T-cell (primary cell): Measurements from ENCODE around the gene PCDH9. TPM values are rescaled to one million over a fixed set of nuclear protein-coding genes. Genes with fewer than 3 reads are reported as not detected.

Experiments used
- ATAC-seq, 4 experiments: fragments of 200-7000 bp in 3 of 4; fragments of 150-1000 bp in 1 of 4; cut with Tn5 transposase; replicated peaks in 1 of 4; 1 replicate in 3 of 4; 2 replicates in 1 of 4; pipeline ENCODE4 v1.10.0; 2021; ENCODE audit warnings: moderate library complexity in 3 of 4, mild to moderate bottlenecking in 2 of 4, moderate number of reproducible peaks in 1 of 4
- CTCF ChIA-PET, 2 donors: fragments of 300-600 bp; sonication (Branson Sonifier 250); formaldehyde crosslinking; loops; one replicate each; lab custom pipeline; 2022; ENCODE audit warnings: antibody characterized with exemption in 2 of 2; lab: Charles Lee
- POLR2A ChIA-PET, 2 donors: fragments of 300-600 bp; sonication (Branson Sonifier 250); formaldehyde crosslinking; loops; one replicate each; lab custom pipeline; 2022; ENCODE audit warnings: antibody characterized with exemption in 2 of 2; lab: Charles Lee
- DNase-seq, 35 experiments: peaks; one replicate each; pipeline versions ENCODE4 v3.0.0 to v3.0.0-alpha.2; 2013 to 2023
- H3K27ac ChIP-seq: one replicate; pipeline ENCODE4 v1.5.1; 2013; ENCODE audit warnings: low read length
- H3K27me3 ChIP-seq, 2 experiments: replicated peaks in 1 of 2; 1 replicate in 1 of 2; 2 replicates in 1 of 2; pipeline versions ENCODE4 v1.6.1 to v1.7.0; 2013; ENCODE audit warnings: low read length in 1 of 2, mixed read lengths in 1 of 2; ENCODE audit not compliant: control insufficient read depth in 2 of 2, insufficient read depth in 2 of 2; ENCODE audit errors: extremely low read depth in 1 of 2
- H3K36me3 ChIP-seq, 2 donors: 1 replicate in 1 of 2; 2 replicates in 1 of 2; pipeline versions ENCODE4 v1.6.1 to v1.7.0; 2013; ENCODE audit warnings: low read length in 1 of 2; ENCODE audit not compliant: control insufficient read depth in 2 of 2, insufficient read depth in 1 of 2; ENCODE audit errors: extremely low read depth in 1 of 2
- H3K4me1 ChIP-seq, 2 experiments: 1 replicate in 1 of 2; 2 replicates in 1 of 2; pipeline versions ENCODE4 v1.6.1 to v1.7.0; 2013; ENCODE audit warnings: low read length in 2 of 2, mixed read lengths in 1 of 2; ENCODE audit not compliant: insufficient read depth in 2 of 2, control insufficient read depth in 1 of 2; ENCODE audit errors: extremely low read depth in 1 of 2
- H3K4me3 ChIP-seq, 2 donors: 1 replicate in 1 of 2; 2 replicates in 1 of 2; pipeline versions ENCODE4 v1.5.1 to v1.7.0; 2013; ENCODE audit warnings: mild to moderate bottlenecking in 2 of 2, low read length in 1 of 2, moderate library complexity in 1 of 2; ENCODE audit not compliant: control insufficient read depth in 1 of 2; ENCODE audit errors: extremely low read depth in 1 of 2
- H3K9me3 ChIP-seq: 2 replicates; pipeline ENCODE4 v1.7.0; 2013
- H3K27ac Mint-ChIP-seq, 2 donors: one replicate each; pipeline ENCODE4 v1.8.0; 2020 to 2021; ENCODE audit warnings: mild to moderate bottlenecking in 2 of 2, mixed read lengths in 2 of 2
- H3K27me3 Mint-ChIP-seq, 2 donors: one replicate each; pipeline ENCODE4 v1.8.0; 2021 to 2022; ENCODE audit warnings: mixed read lengths in 2 of 2
- H3K36me3 Mint-ChIP-seq: one replicate; pipeline ENCODE4 v1.8.0; 2021; ENCODE audit warnings: mixed read lengths
- H3K4me1 Mint-ChIP-seq, 3 donors: one replicate each; pipeline ENCODE4 v1.8.0; 2020 to 2022; ENCODE audit warnings: mixed read lengths in 3 of 3, mild to moderate bottlenecking in 1 of 3
- H3K4me3 Mint-ChIP-seq, 3 donors: one replicate each; pipeline ENCODE4 v1.8.0; 2020 to 2022; ENCODE audit warnings: mild to moderate bottlenecking in 3 of 3, mixed read lengths in 3 of 3, moderate library complexity in 3 of 3
- H3K9me3 Mint-ChIP-seq, 3 donors: one replicate each; pipeline ENCODE4 v1.8.0; 2020 to 2022; ENCODE audit warnings: mixed read lengths in 3 of 3
- whole genome bisulfite sequencing: methylation state at CpG from one replicate; pipeline ENCODE4 v1.1.5; 2013; ENCODE audit warnings: missing lambda C conversion rate; ENCODE audit not compliant: insufficient coverage; 5-methylcytosine and 5-hydroxymethylcytosine counted together
- total RNA-seq, 35 experiments: library from RNA in 6 of 35; stranded (reverse) in 6 of 35; fragments of 120-200 nt in 1 of 35; gene quantifications; one replicate each; pipeline versions ENCODE4 v1.2.1 to v1.2.4 and lab custom pipeline; 2013 to 2026

Gene PCDH9
- total RNA-seq, 5 donors from 2014 or later (not counting 1 experiment from before 2014, with no cell fraction given) = 0.38 to 1.3 (median 0.53) TPM

- H3K4me1 Mint-ChIP-seq = no peaks in the 10 kb centered on the region
- Histone ChIP-seq H3K9me3 (no peaks in the 10 kb centered on the region), H3K4me3 (no peak overlapping the region), H3K36me3 (no peaks in the 10 kb centered on the region), H3K4me1 (no peaks in the 10 kb centered on the region), H3K27ac (no peak overlapping the region), H3K27me3 (no peaks in the 10 kb centered on the region)
- H3K27me3 Mint-ChIP-seq = no peaks in the 10 kb centered on the region
- POLR2A ChIA-PET = no interaction called here
- no peak overlapping the region for H3K27ac Mint-ChIP-seq
- CTCF ChIA-PET = no interaction called here
- WGBS = 57% methylated on average over 1 of the region's 2 CpGs
- ATAC-seq = no peak
- H3K9me3 Mint-ChIP-seq = peaks cover 0 to 6% (median 0%) of the 10 kb centered on the region in 3 donors
- H3K36me3 Mint-ChIP-seq = no peaks in the 10 kb centered on the region
- no peak overlapping the region for H3K4me3 Mint-ChIP-seq
- no peak for DNase-seq
These were observed 187.6 kb downstream of the PCDH9 start for GRCh38 chr13:67042556-67042955.

- ChIA-PET CTCF (no interaction called here), POLR2A (no interaction called here)
- peaks cover 0 to 9% (median 0%) of the 10 kb centered on the region in 3 donors for H3K9me3 Mint-ChIP-seq
- H3K4me3 Mint-ChIP-seq = no peak overlapping the region
- no peaks in the 10 kb centered on the region for H3K4me1 ChIP-seq
- no peak overlapping the region for H3K4me3 ChIP-seq
- H3K27me3 Mint-ChIP-seq = no peaks in the 10 kb centered on the region
- ATAC-seq (no peak), DNase-seq (no peak)
- no peaks in the 10 kb centered on the region for H3K27me3 ChIP-seq
- H3K36me3 Mint-ChIP-seq = no peaks in the 10 kb centered on the region
- H3K27ac Mint-ChIP-seq = no peak overlapping the region
- 92% methylated on average over 2 of the region's 10 CpGs for WGBS
- no peaks in the 10 kb centered on the region for H3K4me1 Mint-ChIP-seq
- H3K27ac ChIP-seq = no peak overlapping the region
- no peaks in the 10 kb centered on the region for H3K9me3 ChIP-seq
- no peaks in the 10 kb centered on the region for H3K36me3 ChIP-seq
These were observed 193.3 kb downstream of the PCDH9 start for GRCh38 chr13:67036699-67037457.

- WGBS = no CpG with 5 or more reads among the region's 1 CpG
These were observed 197.0 kb downstream of the PCDH9 start for GRCh38 chr13:67033170-67033569.

GRCh38 chr13:67023130-67023876, 206.8 kb downstream of the PCDH9 start:
- Mint-ChIP-seq H3K27ac (no peak overlapping the region), H3K36me3 (no peaks in the 10 kb centered on the region), H3K4me3 (no peak overlapping the region), H3K4me1 (peaks cover 0 to 11% (median 2%) of the 10 kb centered on the region in 3 donors), H3K27me3 (no peaks in the 10 kb centered on the region), H3K9me3 (peaks cover 0 to 10% (median 4%) of the 10 kb centered on the region in 3 donors)
- CTCF ChIA-PET = no interaction called here
- 6% methylated on average over 3 of the region's 4 CpGs for WGBS
- Histone ChIP-seq H3K4me3 (no peak overlapping the region), H3K27me3 (no peaks in the 10 kb centered on the region), H3K36me3 (no peaks in the 10 kb centered on the region), H3K4me1 (peaks cover 0 to 10% of the 10 kb centered on the region in 2 experiments), H3K27ac (no peak overlapping the region), H3K9me3 (no peaks in the 10 kb centered on the region)
- ATAC-seq = no peak
- DNase-seq = no peak
- POLR2A ChIA-PET = no interaction called here

More at GRCh38 chr13:67033170-67033569, 197.0 kb downstream of the PCDH9 start:
- Histone ChIP-seq H3K36me3 (no peaks in the 10 kb centered on the region), H3K4me1 (no peaks in the 10 kb centered on the region), H3K9me3 (no peaks in the 10 kb centered on the region), H3K27me3 (no peaks in the 10 kb centered on the region), H3K27ac (no peak overlapping the region), H3K4me3 (no peak overlapping the region)
- POLR2A ChIA-PET = no interaction called here
- Mint-ChIP-seq H3K36me3 (no peaks in the 10 kb centered on the region), H3K27ac (no peak overlapping the region), H3K27me3 (no peaks in the 10 kb centered on the region), H3K4me1 (no peaks in the 10 kb centered on the region), H3K9me3 (peaks cover 0 to 5% (median 0%) of the 10 kb centered on the region in 3 donors), H3K4me3 (no peak overlapping the region)
- CTCF ChIA-PET = no interaction called here
- no peak for DNase-seq
- no peak for ATAC-seq

DNA sequence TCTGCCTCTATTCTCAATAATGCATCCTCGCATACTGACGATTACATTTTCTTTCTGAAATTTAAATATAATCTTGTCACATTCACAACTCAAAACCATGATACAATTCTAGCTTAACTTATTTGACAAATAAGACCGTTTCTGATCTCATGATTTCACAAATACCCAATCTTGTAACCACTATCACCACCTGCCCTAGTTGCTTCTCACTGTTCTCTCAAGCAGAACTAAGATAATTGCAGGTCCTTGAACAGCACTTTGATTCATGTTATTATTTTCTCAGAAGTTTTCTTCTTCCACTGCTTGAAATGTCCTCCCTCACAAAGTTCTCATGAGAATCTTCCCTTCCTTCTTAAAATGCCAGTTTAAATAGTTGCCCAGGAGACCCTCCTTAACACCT, 211.4 kb downstream of the PCDH9 start:
- peaks cover 5 to 19% (median 12%) of the 10 kb centered on the region in 3 donors for H3K9me3 Mint-ChIP-seq
- peaks cover 0 to 8% (median 2%) of the 10 kb centered on the region in 3 donors for H3K4me1 Mint-ChIP-seq
- H3K4me1 ChIP-seq = peaks cover 0 to 6% of the 10 kb centered on the region in 2 experiments
- H3K36me3 Mint-ChIP-seq = no peaks in the 10 kb centered on the region
- H3K4me3 ChIP-seq = no peak overlapping the region
- WGBS = 73% methylated on average over 3 of the region's 3 CpGs
- H3K27ac ChIP-seq = no peak overlapping the region
- H3K4me3 Mint-ChIP-seq = no peak overlapping the region
- CTCF ChIA-PET = no interaction called here
- H3K27me3 ChIP-seq = no peaks in the 10 kb centered on the region
- ATAC-seq (no peak), DNase-seq (no peak)
- H3K36me3 ChIP-seq = no peaks in the 10 kb centered on the region
- POLR2A ChIA-PET = no interaction called here
- H3K27ac Mint-ChIP-seq = no peak overlapping the region
- H3K27me3 Mint-ChIP-seq = no peaks in the 10 kb centered on the region
- no peaks in the 10 kb centered on the region for H3K9me3 ChIP-seq

- Mint-ChIP-seq H3K36me3 (no peaks in the 10 kb centered on the region), H3K27me3 (no peaks in the 10 kb centered on the region), H3K9me3 (peaks cover 5 to 18% (median 14%) of the 10 kb centered on the region in 3 donors), H3K4me3 (no peak overlapping the region), H3K4me1 (no peaks in the 10 kb centered on the region), H3K27ac (no peak overlapping the region)
- WGBS = 80% methylated on average over 2 of the region's 2 CpGs
- no peak overlapping the region for H3K4me3 ChIP-seq
- H3K27ac ChIP-seq = no peak overlapping the region
- ChIA-PET POLR2A (no interaction called here), CTCF (no interaction called here)
- no peaks in the 10 kb centered on the region for H3K36me3 ChIP-seq
- no peak for DNase-seq
- H3K4me1 ChIP-seq = no peaks in the 10 kb centered on the region
- H3K27me3 ChIP-seq = no peaks in the 10 kb centered on the region
- no peak for ATAC-seq
- H3K9me3 ChIP-seq = no peaks in the 10 kb centered on the region
These were observed 212.9 kb downstream of the PCDH9 start for GRCh38 chr13:67017276-67017675.
